DND-41 (cell line): ENCODE data around the gene CACNA2D3.

Experiments used
- EZH2 ChIP-seq: IDR thresholded peaks from 3 replicates; pipeline ENCODE4 v1.6.1; 2012; ENCODE audit warnings: borderline replicate concordance, low read depth, mild to moderate bottlenecking, moderate library complexity, low read length, inconsistent platforms; ENCODE audit not compliant: severe bottlenecking
- TF ChIP-seq, protein P1 (sequence below): IDR thresholded peaks from 2 replicates; pipeline ENCODE4 v1.5.1; 2012; ENCODE audit warnings: borderline replicate concordance, low read length, moderate library complexity, mild to moderate bottlenecking; ENCODE audit not compliant: poor library complexity, severe bottlenecking; ENCODE audit errors: extremely low read depth

DNA sequence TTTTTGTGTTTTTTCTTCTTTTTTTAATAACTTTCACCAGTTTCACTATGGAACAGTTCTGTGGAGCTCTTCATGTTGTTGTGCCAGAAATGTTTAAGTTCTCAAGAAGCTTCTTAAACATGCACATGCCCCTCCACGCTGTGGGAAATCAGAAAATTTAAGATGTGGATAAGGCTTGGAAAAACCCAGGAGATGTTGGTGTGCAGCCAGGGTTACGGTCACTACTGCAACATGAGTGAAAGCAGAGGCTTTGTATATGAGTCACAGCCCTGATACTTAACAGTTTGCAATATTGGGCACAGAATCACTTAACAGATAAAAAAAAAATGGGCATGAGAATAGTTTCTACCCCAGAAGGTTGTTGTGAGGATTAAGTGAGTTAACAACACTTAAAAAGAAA, 405.6 kb downstream of the CACNA2D3 start:
- TF ChIP-seq, protein P1, sequence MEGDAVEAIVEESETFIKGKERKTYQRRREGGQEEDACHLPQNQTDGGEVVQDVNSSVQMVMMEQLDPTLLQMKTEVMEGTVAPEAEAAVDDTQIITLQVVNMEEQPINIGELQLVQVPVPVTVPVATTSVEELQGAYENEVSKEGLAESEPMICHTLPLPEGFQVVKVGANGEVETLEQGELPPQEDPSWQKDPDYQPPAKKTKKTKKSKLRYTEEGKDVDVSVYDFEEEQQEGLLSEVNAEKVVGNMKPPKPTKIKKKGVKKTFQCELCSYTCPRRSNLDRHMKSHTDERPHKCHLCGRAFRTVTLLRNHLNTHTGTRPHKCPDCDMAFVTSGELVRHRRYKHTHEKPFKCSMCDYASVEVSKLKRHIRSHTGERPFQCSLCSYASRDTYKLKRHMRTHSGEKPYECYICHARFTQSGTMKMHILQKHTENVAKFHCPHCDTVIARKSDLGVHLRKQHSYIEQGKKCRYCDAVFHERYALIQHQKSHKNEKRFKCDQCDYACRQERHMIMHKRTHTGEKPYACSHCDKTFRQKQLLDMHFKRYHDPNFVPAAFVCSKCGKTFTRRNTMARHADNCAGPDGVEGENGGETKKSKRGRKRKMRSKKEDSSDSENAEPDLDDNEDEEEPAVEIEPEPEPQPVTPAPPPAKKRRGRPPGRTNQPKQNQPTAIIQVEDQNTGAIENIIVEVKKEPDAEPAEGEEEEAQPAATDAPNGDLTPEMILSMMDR = no peak
- no peak for TF ChIP-seq EZH2
